PC-3 (cell line): ENCODE results near the gene UQCC2.

Source experiments
- CTCF ChIP-seq: fragments of 300-600 bp; sonication (generic); conservative IDR thresholded peaks from 2 replicates; pipeline ENCODE4 v1.5.1; 2017; ENCODE audit warnings: antibody characterized with exemption, low read depth, mild to moderate bottlenecking, low read length
- EZH2 ChIP-seq: fragments of 300-600 bp; sonication (generic); IDR thresholded peaks from one replicate; pipeline ENCODE4 v1.6.1; 2017; ENCODE audit warnings: antibody characterized with exemption, mild to moderate bottlenecking, low read length; ENCODE audit not compliant: unreplicated experiment

DNA sequence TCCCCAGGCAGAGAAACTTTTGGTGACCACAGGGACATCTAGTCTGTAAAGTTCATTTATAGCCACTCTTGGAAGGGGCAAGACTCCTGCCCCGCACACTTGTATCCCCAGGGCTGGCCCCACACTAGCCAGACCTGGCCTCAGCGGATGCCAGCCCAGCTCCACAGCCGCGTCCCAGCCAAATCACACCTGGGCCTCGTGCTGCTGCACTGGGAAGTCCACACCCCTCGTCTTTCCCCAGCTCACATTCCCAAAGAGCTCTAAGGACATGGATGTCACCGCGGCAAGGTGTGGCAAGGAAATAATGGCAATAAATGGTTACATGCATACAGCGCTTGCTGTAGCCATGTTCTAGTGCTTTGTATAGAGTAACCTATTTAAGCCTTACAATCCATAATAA, 26.7 kb upstream of the UQCC2 start:
- TF ChIP-seq CTCF (no peak), EZH2 (no peak)
